GM04503 (cell line): ENCODE measurements around the gene GRK5.

Source experiments
- DNase-seq: peaks from one replicate; pipeline ENCODE4 v3.0.0-alpha.2; 2012; ENCODE audit warnings: low read depth

Gene GRK5

GRCh38 chr10:119483001-119483400 lies 275.6 kb downstream of the GRK5 start:
- no peak for DNase-seq

- DNase-seq = no peak
Measured at GRCh38 chr10:119483839-119484238, 276.5 kb downstream of the GRK5 start.

- no peak for DNase-seq
Measured at GRCh38 chr10:119488675-119489074, 281.3 kb downstream of the GRK5 start.

GRCh38 chr10:119489991-119490326 lies 282.6 kb downstream of the GRK5 start:
- DNase-seq = no peak

- no peak for DNase-seq
Measured at GRCh38 chr10:119491966-119492757, 284.8 kb downstream of the GRK5 start.

GRCh38 chr10:119493155-119493554 lies 285.8 kb downstream of the GRK5 start:
- DNase-seq = no peak

- DNase-seq = peak; percentile 54
Measured at GRCh38 chr10:119494236-119495020, 287.1 kb downstream of the GRK5 start.

GRCh38 chr10:119495021-119495505 lies 287.7 kb downstream of the GRK5 start:
- DNase-seq = no peak

GRCh38 chr10:119495545-119495944 lies 288.2 kb downstream of the GRK5 start:
- no peak for DNase-seq

- no peak for DNase-seq
Measured at GRCh38 chr10:119496273-119496672, 288.9 kb downstream of the GRK5 start.

GRCh38 chr10:119497243-119497642 lies 289.9 kb downstream of the GRK5 start:
- no peak for DNase-seq

- DNase-seq = no peak
Measured at GRCh38 chr10:119498889-119499676, 291.7 kb downstream of the GRK5 start.

GRCh38 chr10:119499677-119500002 lies 292.3 kb downstream of the GRK5 start:
- no peak for DNase-seq

GRCh38 chr10:119500123-119500795 lies 292.9 kb downstream of the GRK5 start:
- DNase-seq = no peak

GRCh38 chr10:119500821-119501220 lies 293.4 kb downstream of the GRK5 start:
- no peak for DNase-seq

- no peak for DNase-seq
Measured at GRCh38 chr10:119501690-119502089, 294.3 kb downstream of the GRK5 start.

GRCh38 chr10:119502209-119502608 lies 294.8 kb downstream of the GRK5 start:
- DNase-seq = no peak

- no peak for DNase-seq
Measured at GRCh38 chr10:119502618-119503155, 295.3 kb downstream of the GRK5 start.

- DNase-seq = no peak
Measured at GRCh38 chr10:119503821-119504220, 296.4 kb downstream of the GRK5 start.

GRCh38 chr10:119504651-119505050 lies 297.3 kb downstream of the GRK5 start:
- no peak for DNase-seq

GRCh38 chr10:119505131-119505551 lies 297.8 kb downstream of the GRK5 start:
- DNase-seq = no peak
